Right atrium auricular region (tissue), 2 donors: Measurements from ENCODE around the gene MOXD1. TPM values are rescaled to one million over a fixed set of nuclear protein-coding genes. Genes with fewer than 3 reads are reported as not detected.

ENCODE experiments used
- DNase-seq: peaks from one replicate; pipeline ENCODE4 v3.0.0-alpha.2; 2019; ENCODE audit warnings: low spot score
- H3K27ac ChIP-seq, 2 donors: fragments of 200-600 bp; sonication (generic); 1 replicate in 1 of 2; 2 replicates in 1 of 2; pipeline ENCODE4 v1.5.1; 2016 to 2019
- H3K27me3 ChIP-seq, 2 donors: fragments of 200-600 bp; sonication (generic); one replicate each; pipeline versions ENCODE4 v1.5.1 to v1.6.0; 2017 to 2019
- H3K36me3 ChIP-seq: fragments of 200-600 bp; sonication (generic); one replicate; pipeline ENCODE4 v1.5.1; 2016
- H3K4me1 ChIP-seq, 2 donors: fragments of 200-600 bp; sonication (generic); one replicate each; pipeline versions ENCODE4 v1.5.1 to v1.6.0; 2017 to 2019
- H3K4me3 ChIP-seq, 2 donors: fragments of 200-600 bp; sonication (generic); 1 replicate in 1 of 2; 2 replicates in 1 of 2; pipeline ENCODE4 v1.5.1; 2017 to 2019; ENCODE audit warnings: mild to moderate bottlenecking in 1 of 2, moderate library complexity in 1 of 2
- H3K9me3 ChIP-seq, 2 donors: fragments of 200-600 bp; sonication (generic); one replicate each; pipeline ENCODE4 v1.5.1; 2019
- total RNA-seq, 2 donors: library from RNA; depleted of rRNA; stranded (reverse); fragments of >200 nt; gene quantifications; one replicate each; pipeline ENCODE4 v1.1.0, GENCODE V29; 2016
- TF ChIP-seq, protein P1 (sequence below), 2 donors: fragments of 200-600 bp; sonication (generic); IDR thresholded peaks; one replicate each; pipeline ENCODE4 v1.5.1; 2019; ENCODE audit warnings: antibody characterized with exemption in 2 of 2

The MOXD1 gene
- total RNA-seq, 2 donors from 2014 or later = 2.5 to 9.3 TPM

DNA sequence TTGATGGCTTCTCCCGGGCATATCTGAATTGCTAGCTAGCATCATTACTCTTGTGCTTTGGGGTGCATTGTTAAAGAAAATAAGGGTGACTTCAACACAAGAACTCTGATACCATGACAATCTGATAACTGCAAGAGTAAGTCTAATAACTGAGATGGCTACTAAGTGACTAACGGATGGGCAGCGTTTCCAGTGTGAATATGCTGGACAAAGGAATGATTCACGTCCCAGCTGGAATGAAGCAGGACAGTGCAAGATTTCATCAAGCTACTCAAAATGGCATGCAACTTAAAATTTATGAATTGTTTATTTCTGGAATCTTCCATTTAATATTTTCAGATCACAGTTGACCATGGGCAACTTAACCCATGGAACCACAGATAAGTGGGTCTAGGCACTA lies 31.7 kb downstream of the MOXD1 start:
- Histone ChIP-seq H3K36me3 (no peaks in the 10 kb centered on the region), H3K4me3 (peak overlapping the region in 1 of 2 donors; percentile 5), H3K4me1 (peaks cover 0 to 10% of the 10 kb centered on the region in 2 donors), H3K9me3 (no peaks in the 10 kb centered on the region), H3K27me3 (no peaks in the 10 kb centered on the region), H3K27ac (no peak overlapping the region)
- TF ChIP-seq, protein P1, sequence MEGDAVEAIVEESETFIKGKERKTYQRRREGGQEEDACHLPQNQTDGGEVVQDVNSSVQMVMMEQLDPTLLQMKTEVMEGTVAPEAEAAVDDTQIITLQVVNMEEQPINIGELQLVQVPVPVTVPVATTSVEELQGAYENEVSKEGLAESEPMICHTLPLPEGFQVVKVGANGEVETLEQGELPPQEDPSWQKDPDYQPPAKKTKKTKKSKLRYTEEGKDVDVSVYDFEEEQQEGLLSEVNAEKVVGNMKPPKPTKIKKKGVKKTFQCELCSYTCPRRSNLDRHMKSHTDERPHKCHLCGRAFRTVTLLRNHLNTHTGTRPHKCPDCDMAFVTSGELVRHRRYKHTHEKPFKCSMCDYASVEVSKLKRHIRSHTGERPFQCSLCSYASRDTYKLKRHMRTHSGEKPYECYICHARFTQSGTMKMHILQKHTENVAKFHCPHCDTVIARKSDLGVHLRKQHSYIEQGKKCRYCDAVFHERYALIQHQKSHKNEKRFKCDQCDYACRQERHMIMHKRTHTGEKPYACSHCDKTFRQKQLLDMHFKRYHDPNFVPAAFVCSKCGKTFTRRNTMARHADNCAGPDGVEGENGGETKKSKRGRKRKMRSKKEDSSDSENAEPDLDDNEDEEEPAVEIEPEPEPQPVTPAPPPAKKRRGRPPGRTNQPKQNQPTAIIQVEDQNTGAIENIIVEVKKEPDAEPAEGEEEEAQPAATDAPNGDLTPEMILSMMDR (IDR thresholded peaks at IDR 0.05) = no peak
- no peak for DNase-seq

DNA sequence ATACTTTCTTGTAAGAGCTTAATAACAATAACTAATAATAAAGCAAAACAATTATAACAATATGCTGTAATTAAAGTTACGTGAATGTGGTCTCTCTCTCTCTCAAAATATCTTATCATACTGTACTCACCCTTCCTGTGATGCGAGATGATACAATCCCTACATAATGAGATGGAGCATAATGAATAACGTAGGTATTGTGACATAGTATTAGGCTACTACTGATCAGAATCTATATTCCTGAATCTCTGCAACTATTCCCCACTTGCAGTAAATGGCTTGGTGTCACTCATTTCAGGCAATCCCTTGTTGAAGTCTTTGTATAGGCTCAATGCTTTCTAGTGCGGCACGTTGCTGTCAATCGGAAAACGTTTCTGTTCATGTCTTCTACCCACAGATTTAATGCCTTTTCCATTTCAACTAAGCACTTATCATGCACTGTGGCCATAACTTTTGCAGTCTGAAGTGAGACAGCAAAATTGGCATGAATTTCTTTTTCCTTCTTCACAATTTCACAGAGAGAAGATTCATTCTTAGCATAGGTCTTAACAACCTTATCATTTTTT lies 32.3 kb downstream of the MOXD1 start:
- Histone ChIP-seq H3K9me3 (no peaks in the 10 kb centered on the region), H3K4me1 (peaks cover 0 to 10% of the 10 kb centered on the region in 2 donors), H3K27ac (no peak overlapping the region), H3K27me3 (no peaks in the 10 kb centered on the region), H3K36me3 (no peaks in the 10 kb centered on the region), H3K4me3 (no peak overlapping the region)
- TF ChIP-seq, protein P1 (IDR thresholded peaks at IDR 0.05) = no peak
- DNase-seq = no peak

DNA sequence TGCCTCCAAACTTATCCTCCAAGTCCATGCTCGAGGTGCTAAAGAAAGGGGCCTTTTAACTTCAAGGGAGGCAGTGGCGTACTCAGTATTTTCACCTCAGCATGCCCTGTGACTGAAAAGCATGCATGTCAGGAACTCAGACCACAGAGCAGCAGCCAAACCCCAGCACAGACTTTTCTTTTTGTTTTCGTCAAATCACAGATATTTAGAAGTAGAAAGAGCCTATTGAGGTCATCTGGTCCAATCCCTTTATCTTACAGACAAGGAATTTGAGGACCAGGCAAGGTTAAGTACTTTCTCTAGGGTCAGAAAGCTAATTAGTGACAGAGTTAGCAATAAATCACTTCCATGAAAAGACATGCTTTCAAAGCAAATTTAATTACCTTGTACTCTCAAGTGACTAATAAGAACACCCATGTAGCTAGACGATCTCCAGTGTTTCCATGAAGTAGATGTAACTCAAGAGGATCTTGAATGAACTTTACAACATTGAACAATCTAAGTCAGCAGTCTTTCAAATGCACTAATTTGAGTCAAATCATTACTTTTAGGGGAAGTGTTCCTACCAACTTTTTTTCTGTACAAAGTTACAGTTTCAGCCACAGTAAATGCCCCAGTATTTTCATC lies 35.9 kb downstream of the MOXD1 start:
- no peak for DNase-seq
- Histone ChIP-seq H3K4me1 (peaks cover 0 to 10% of the 10 kb centered on the region in 2 donors), H3K27ac (no peak overlapping the region), H3K9me3 (no peaks in the 10 kb centered on the region), H3K36me3 (no peaks in the 10 kb centered on the region), H3K27me3 (no peaks in the 10 kb centered on the region), H3K4me3 (no peak overlapping the region)
- TF ChIP-seq, protein P1 (IDR thresholded peaks at IDR 0.05) = no peak

DNA sequence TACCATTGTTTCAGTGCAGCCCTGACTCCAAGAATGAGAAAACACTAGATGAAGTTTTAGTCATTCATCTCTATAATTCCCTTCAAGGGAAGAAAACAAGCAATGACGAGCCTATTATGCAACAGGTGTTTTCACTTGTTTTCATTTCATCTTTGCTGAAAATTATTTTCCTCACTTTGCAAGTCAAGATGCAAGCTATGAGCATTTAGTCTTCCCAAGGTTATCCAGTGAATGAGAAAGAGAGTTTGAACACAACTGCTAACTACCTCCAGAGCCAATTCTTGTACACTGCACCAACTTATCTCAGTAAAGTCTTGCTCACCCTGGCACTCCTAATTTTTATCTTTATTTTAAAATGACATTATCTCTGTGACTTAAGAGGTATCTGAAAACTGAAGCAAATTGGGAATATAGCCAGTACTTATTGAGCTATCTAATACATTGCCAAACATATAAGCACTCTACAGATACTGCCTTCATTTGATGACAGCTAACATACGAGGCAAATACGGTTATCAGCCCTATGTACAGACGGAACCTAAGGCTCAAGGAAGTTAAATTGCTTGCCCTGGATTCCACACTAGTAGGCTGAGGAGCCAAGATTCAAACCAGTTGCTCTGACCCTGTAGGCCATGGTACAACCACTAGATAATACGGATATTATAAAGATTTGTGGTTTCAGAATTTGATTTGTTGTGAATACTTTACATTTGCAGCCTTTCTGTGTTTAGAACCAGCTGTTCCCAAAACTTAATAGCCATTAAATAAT lies 36.8 kb downstream of the MOXD1 start:
- no peak overlapping the region for H3K4me3 ChIP-seq
- TF ChIP-seq, protein P1 (IDR thresholded peaks at IDR 0.05) = no peak
- H3K36me3 ChIP-seq = no peaks in the 10 kb centered on the region
- H3K4me1 ChIP-seq = peaks cover 0 to 10% of the 10 kb centered on the region in 2 donors
- no peak overlapping the region for H3K27ac ChIP-seq
- no peaks in the 10 kb centered on the region for H3K27me3 ChIP-seq
- no peak for DNase-seq
- H3K9me3 ChIP-seq = no peaks in the 10 kb centered on the region

DNA sequence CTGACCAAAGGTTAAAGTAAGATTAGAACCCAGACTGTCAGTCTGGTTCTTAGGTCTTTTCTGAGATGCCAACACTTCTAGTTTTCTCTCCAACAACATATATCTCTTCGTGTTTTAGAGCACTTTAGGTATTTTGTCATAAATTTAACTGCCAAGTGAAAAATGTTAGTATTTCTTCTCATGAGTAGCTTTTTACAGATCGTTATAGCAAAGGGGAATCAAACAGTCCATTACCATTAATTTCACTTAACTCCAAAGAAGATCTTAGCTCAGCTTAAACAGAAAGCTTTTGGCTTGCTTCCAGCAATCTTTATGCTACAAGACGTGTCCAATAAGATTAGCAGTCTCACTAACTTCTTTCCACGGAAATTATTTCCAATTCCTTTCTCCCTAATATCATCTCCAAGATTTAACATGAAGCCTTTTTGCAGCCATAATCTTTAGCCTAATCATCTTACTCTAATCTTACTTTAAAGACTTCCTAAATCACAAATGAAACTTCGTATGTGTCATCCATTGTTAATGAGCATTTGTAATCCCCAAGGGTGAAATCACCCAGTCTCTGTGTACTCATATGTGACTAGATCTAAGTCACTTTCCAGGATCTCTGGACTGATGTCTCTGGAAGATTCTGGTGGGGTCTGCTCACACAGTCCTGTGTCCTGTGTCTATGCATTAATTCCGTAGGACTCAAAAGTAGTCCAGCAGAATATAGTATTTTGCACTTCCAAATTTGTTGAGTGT lies 38.7 kb downstream of the MOXD1 start:
- no peaks in the 10 kb centered on the region for H3K27me3 ChIP-seq
- no peak for DNase-seq
- no peak overlapping the region for H3K27ac ChIP-seq
- TF ChIP-seq, protein P1 (IDR thresholded peaks at IDR 0.05) = no peak
- H3K4me3 ChIP-seq = no peak overlapping the region
- H3K4me1 ChIP-seq = peaks cover 0 to 10% of the 10 kb centered on the region in 2 donors
- no peaks in the 10 kb centered on the region for H3K9me3 ChIP-seq
- no peaks in the 10 kb centered on the region for H3K36me3 ChIP-seq
